ENCODE results near the gene PLLP. TPM values are rescaled to one million over a fixed set of nuclear protein-coding genes. Genes with fewer than 3 reads are reported as not detected.
A peak's percentile ranks its signal among the peaks of the same experiment; 100 is the strongest.

PLLP gene, protein sequence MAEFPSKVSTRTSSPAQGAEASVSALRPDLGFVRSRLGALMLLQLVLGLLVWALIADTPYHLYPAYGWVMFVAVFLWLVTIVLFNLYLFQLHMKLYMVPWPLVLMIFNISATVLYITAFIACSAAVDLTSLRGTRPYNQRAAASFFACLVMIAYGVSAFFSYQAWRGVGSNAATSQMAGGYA
- total RNA-seq (10 to 100 TPM in 3 of 4 donors, 1 to 10 TPM in 1; 6.3 to 13.8 (median 11.0) TPM), polyA plus RNA-seq (11.8 TPM)
- long read RNA-seq, donor 1, transcript PLLP-201 (4 exons, 1,512 nt): major isoform, 12 of 17 reads
- long read RNA-seq, donor 1, partial matches to known transcripts: 0 of 17 reads
- long read RNA-seq, donor 1, other reads (novel, unspliced or antisense): 5 of 17 reads
- long read RNA-seq, donor 2, transcript PLLP-201 (4 exons, 1,512 nt): major isoform, 6 of 10 reads
- long read RNA-seq, donor 2, partial matches to known transcripts: 2 of 10 reads
- long read RNA-seq, donor 2, other reads (novel, unspliced or antisense): 2 of 10 reads
- long read RNA-seq, donor 3, transcript PLLP-201 (4 exons, 1,512 nt): major isoform, 54 of 65 reads
- long read RNA-seq, donor 3, partial matches to known transcripts: 4 of 65 reads
- long read RNA-seq, donor 3, other reads (novel, unspliced or antisense): 7 of 65 reads
- long read RNA-seq, donor 4, transcript PLLP-201 (4 exons, 1,512 nt): major isoform, 7 of 7 reads
- long read RNA-seq, donor 4, partial matches to known transcripts: 0 of 7 reads
- long read RNA-seq, donor 4, other reads (novel, unspliced or antisense): 0 of 7 reads

DNA sequence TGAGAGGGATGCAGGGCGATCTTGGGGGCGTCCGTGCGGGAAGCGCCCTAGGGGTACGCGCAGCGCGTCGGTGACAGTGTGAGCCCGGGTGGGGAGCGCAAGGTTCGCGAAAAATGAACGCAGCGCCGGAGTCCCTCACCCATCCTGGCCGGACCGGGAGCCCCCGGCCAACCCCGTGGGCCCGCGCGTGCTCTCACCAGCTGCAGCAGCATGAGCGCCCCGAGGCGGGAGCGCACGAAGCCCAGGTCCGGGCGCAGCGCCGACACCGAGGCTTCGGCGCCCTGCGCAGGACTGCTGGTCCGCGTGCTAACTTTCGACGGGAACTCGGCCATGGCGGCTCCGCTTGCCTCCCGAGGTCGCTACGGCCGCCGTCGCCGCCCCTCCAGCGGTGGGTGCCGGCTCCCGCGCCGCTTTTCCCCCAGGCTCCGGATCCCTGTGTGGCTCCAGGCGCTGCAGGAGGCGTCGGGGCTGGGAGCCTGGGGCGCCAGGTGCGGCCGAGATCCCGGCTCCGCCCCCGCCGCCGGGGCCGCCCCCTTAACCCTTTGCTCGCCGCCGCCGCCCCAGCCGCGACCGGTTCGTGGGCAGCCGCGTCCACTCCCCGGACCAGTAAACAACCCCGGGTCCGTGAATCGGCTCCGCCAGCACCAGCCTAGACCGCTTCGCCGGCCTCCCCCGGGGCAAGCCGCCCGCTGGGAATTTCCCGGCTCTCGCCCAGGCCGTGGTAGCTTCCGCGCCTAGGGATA is at the start of gene PLLP:
Gene PLLP, minus strand, starts transcription at position 464 of the 743 bp plus-strand sequence. Its CDS starts 132 bp downstream, at position 332.
- peak; percentile 81 to 82 for ATAC-seq
- H3K27ac ChIP-seq (ENCODE audit: low read length): no peak within 1 kb of the TSS
- no peaks in the 10 kb centered on the region for H3K27me3 ChIP-seq (ENCODE audit: control insufficient read depth, insufficient read depth)
- peak; percentile 33 to 77 (median 67) for DNase-seq
- intact Hi-C loops (cut with DNase I): no loop called here
- H3K4me1 ChIP-seq (ENCODE audit: control insufficient read depth, insufficient read depth, low read length): no peaks in the 10 kb centered on the region
- WGBS: 2% methylated on average over 95 of the region's 95 CpGs
- no peaks in the 10 kb centered on the region for H3K9me3 ChIP-seq (ENCODE audit: control insufficient read depth, low read length)
- H3K4me3 ChIP-seq (ENCODE audit: low read length): peak within 1 kb of the TSS; percentile 44

DNA sequence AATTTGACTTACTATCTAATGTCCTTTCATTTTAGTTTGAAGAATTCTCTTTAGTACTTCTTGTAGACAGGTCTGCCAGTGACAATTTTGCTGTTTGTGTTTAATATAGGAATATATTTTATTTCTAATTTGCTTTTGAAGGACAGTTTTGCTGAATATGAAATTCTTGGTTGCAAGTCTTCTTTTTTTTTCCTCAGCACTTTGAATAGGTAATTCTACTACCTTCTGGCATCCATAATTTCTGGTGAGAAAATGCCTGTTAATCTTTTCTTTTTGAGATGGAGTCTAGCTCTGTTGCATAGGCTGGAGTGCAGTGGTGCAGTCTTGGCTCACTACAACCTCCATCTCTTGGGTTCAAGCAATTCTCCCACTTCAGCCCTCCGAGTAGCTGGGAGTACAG is 48.9 kb upstream of the PLLP start:
- ATAC-seq: no peak
- DNase-seq: no peak
- H3K27ac ChIP-seq (ENCODE audit: low read length): no peak overlapping the region
- intact Hi-C loops (cut with DNase I): no loop called here
- H3K9me3 ChIP-seq (ENCODE audit: control insufficient read depth, low read length): no peaks in the 10 kb centered on the region
- no peaks in the 10 kb centered on the region for H3K4me1 ChIP-seq (ENCODE audit: control insufficient read depth, insufficient read depth, low read length)
- no peaks in the 10 kb centered on the region for H3K27me3 ChIP-seq (ENCODE audit: control insufficient read depth, insufficient read depth)
- H3K4me3 ChIP-seq (ENCODE audit: low read length): no peak overlapping the region
- 96% methylated on average over 1 of the region's 1 CpG for WGBS

DNA sequence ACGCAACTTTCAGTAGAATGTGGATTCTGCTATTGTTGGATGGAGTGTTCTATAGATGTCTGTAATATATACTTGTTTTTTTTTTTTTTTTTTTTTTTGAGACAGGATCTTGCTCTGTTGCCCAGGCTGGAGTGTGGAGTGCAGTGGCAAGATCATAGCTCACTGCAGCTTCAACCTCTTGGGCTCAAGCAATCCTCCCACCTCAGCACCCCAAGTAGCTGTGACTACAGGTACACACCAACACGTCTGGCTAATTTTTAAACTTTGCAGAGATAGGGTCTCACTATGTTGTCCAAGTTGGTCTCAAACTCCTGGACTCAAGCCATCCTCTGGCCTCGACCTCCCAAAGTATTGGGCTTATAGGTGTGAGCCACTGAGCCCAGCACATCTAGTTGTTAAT is 46.9 kb upstream of the PLLP start:
- H3K27me3 ChIP-seq (ENCODE audit: control insufficient read depth, insufficient read depth): no peaks in the 10 kb centered on the region
- ATAC-seq: no peak
- no peaks in the 10 kb centered on the region for H3K9me3 ChIP-seq (ENCODE audit: control insufficient read depth, low read length)
- WGBS: 86% methylated on average over 3 of the region's 3 CpGs
- no peak for DNase-seq
- H3K4me1 ChIP-seq (ENCODE audit: control insufficient read depth, insufficient read depth, low read length): no peaks in the 10 kb centered on the region
- intact Hi-C loops (cut with DNase I): no loop called here
- no peak overlapping the region for H3K4me3 ChIP-seq (ENCODE audit: low read length)
- no peak overlapping the region for H3K27ac ChIP-seq (ENCODE audit: low read length)

DNA sequence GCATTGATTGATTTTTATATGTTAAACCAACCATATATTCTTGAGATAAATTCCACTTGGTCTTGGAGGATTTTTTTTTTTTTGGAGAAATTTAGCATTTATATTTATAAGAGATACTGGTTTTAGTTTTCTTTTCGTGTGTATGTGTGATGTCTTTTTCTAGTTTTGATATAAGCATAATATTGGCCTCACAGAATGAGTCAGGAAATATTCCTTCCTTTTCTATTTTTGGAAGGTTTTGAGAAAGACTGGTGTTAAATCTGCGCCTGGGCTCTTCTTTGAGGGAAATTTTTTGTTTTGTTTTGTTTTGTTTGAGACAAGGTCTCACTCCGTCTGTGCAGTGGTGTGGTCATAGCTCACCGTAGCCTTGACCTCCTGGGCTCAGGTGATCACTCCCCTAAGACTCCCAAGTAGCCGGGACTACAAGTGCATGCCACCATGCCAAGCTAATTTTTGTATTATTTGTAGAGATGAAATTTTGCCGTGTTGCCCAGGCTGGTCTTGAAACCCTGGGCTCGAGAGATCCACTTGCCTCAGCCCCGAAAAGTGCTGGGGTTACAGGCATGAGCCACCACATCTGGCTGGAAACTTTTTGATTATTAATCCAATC is 45.4 kb upstream of the PLLP start:
- DNase-seq: no peak
- no peak overlapping the region for H3K27ac ChIP-seq (ENCODE audit: low read length)
- no peak for ATAC-seq
- intact Hi-C loops (cut with DNase I): no loop called here
- H3K4me1 ChIP-seq (ENCODE audit: control insufficient read depth, insufficient read depth, low read length): no peaks in the 10 kb centered on the region
- H3K4me3 ChIP-seq (ENCODE audit: low read length): no peak overlapping the region
- H3K9me3 ChIP-seq (ENCODE audit: control insufficient read depth, low read length): no peaks in the 10 kb centered on the region
- WGBS: 68% methylated on average over 8 of the region's 8 CpGs
- H3K27me3 ChIP-seq (ENCODE audit: control insufficient read depth, insufficient read depth): no peaks in the 10 kb centered on the region

DNA sequence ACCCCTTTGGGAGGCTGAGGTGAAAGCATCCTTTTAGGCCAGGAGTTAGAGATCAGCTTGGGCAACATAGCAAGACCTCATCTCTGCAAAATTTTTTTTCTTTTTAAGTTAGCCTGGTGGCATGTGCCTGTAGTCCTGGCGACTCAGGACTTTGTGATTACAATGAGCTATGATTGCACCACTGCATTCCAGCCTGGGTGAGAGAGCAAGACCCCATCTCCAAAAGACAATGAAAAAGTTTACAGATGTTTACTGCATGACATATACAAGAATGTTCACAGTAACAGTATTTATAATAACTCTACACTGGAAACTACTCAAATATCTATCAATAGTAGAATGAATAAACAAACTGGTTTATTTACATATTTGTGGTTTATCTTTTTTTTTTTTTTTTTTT is 41.0 kb upstream of the PLLP start:
- no peak for ATAC-seq
- H3K9me3 ChIP-seq (ENCODE audit: control insufficient read depth, low read length): no peaks in the 10 kb centered on the region
- 81% methylated on average over 1 of the region's 1 CpG for WGBS
- no peak for DNase-seq
- no peak overlapping the region for H3K27ac ChIP-seq (ENCODE audit: low read length)
- no peak overlapping the region for H3K4me3 ChIP-seq (ENCODE audit: low read length)
- no peaks in the 10 kb centered on the region for H3K4me1 ChIP-seq (ENCODE audit: control insufficient read depth, insufficient read depth, low read length)
- intact Hi-C loops (cut with DNase I): no loop called here
- no peaks in the 10 kb centered on the region for H3K27me3 ChIP-seq (ENCODE audit: control insufficient read depth, insufficient read depth)

DNA sequence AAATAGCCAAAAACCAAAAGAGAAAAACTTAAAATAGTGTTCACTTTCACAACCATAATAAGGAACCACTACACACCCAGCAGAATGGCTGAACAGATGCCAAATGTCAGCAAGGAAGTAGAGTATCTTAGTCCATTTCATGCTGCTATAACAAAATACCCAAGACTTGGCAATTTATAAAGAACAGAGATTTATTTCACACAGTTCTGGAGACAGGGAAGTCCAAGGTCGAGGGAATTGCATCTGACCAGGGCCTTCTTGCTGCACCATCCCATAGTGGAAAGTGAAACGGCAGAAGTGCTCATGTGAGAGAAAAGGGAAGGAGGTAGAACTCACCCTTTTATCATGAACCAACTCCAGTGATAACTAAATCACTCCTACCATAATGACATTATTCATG is 40.3 kb upstream of the PLLP start:
- DNase-seq (no peak), ATAC-seq (no peak)
- Histone ChIP-seq H3K27ac (ENCODE audit: low read length) (no peak overlapping the region), H3K4me1 (ENCODE audit: control insufficient read depth, insufficient read depth, low read length) (no peaks in the 10 kb centered on the region), H3K9me3 (ENCODE audit: control insufficient read depth, low read length) (no peaks in the 10 kb centered on the region), H3K4me3 (ENCODE audit: low read length) (no peak overlapping the region), H3K27me3 (ENCODE audit: control insufficient read depth, insufficient read depth) (no peaks in the 10 kb centered on the region)
- 64% methylated on average over 2 of the region's 2 CpGs for WGBS
- intact Hi-C loops (cut with DNase I): no loop called here

DNA sequence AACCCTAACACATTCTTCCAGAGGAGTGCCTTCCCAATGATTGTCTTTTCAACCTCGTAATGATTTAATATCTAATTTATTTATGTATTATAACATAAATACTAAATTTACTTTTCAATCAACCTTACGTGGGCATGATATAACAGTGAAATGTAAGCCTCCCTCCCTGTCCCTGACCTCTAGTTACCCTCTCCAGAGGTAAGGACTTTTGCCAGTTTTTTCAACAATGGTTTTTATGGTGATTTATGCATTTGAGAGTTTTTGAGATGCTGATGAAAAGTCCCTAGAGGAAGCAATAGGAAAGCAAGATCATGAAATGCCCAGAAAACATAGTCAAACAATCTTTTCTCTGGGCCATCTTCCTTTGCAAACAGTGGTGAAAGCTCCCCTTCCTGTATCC is 35.2 kb upstream of the PLLP start:
- Histone ChIP-seq H3K9me3 (ENCODE audit: control insufficient read depth, low read length) (no peaks in the 10 kb centered on the region), H3K27ac (ENCODE audit: low read length) (no peak overlapping the region), H3K27me3 (ENCODE audit: control insufficient read depth, insufficient read depth) (no peaks in the 10 kb centered on the region), H3K4me1 (ENCODE audit: control insufficient read depth, insufficient read depth, low read length) (peaks cover 9% of the 10 kb centered on the region), H3K4me3 (ENCODE audit: low read length) (no peak overlapping the region)
- ATAC-seq: no peak
- WGBS: 74% methylated on average over 2 of the region's 2 CpGs
- intact Hi-C loops (cut with DNase I): no loop called here
- DNase-seq: no peak

DNA sequence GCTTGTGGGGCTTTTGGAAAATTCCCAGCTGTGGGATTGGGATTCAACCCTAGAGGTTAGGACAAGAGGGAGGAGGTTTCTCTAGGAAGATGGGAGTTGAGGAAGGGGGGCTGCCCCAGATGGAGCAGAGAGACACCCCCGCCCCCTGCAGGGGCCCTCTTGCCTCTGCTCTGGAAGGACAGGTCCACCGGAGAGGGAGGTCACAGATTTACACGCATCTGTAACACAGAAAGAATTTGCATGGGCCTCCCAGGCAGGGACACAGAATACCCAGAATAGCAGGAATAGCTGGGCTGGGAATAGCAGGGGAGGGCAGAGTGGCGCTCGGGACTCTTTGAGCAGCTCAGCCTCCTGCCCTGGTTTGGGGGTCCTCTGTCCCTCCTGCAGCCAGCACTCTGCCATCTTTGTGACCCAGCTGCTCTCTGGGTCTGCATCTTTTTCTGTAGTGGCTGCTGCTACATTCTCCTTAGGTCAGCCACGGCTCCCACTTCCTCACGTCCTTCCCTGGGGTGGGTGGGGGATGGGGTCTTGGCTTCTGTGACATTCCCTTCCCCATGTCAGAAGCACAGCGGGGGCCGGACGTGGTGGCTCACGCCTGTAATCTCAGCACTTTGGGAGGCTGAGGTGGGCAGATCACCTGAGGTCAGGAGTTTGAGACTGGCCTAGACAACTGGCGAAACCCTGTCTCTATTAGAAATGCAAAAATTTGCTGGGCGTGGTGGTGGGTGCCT is 33.9 kb upstream of the PLLP start:
- Histone ChIP-seq H3K27me3 (ENCODE audit: control insufficient read depth, insufficient read depth) (no peaks in the 10 kb centered on the region), H3K9me3 (ENCODE audit: control insufficient read depth, low read length) (no peaks in the 10 kb centered on the region), H3K27ac (ENCODE audit: low read length) (no peak overlapping the region), H3K4me3 (ENCODE audit: low read length) (no peak overlapping the region), H3K4me1 (ENCODE audit: control insufficient read depth, insufficient read depth, low read length) (peaks cover 9% of the 10 kb centered on the region)
- ATAC-seq (peak in 1 of 2 donors; percentile 28), DNase-seq (no peak)
- WGBS: 53% methylated on average over 13 of the region's 13 CpGs
- intact Hi-C loops (cut with DNase I): no loop called here

DNA sequence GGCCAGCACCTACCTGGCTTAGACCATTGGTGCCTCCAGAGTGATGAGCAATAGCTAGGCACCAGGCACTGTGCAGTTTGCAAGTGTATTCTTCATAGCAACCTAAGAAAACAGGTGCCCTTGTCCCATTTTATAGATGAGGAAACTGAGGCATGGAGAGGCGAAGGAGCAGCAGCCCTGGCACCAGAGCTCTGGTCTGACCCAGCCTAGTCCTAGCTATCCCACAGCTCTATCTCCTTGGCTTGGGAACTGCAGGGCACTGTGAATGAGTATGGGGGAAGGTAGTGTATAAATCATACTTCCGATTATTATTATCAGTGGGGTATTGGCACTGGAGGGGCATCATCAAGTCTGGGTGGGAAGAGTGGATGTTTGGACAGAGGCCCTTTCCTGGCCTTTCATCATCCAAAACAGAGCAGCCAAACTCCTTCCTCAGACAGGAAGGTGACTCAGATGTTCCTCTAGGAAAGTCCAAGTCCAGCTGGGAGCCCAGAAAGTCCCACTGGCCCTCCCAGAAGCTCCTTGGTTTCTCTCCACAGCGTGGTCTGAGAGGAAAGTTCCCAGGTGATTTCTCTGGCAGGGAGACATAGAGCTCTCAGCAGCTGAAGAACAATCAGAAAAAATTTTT is 32.0 kb upstream of the PLLP start:
- Histone ChIP-seq H3K27me3 (ENCODE audit: control insufficient read depth, insufficient read depth) (no peaks in the 10 kb centered on the region), H3K9me3 (ENCODE audit: control insufficient read depth, low read length) (no peaks in the 10 kb centered on the region), H3K4me3 (ENCODE audit: low read length) (no peak overlapping the region), H3K4me1 (ENCODE audit: control insufficient read depth, insufficient read depth, low read length) (peaks cover 9% of the 10 kb centered on the region), H3K27ac (ENCODE audit: low read length) (peak overlapping the region; percentile 84)
- intact Hi-C loops (cut with DNase I): no loop called here
- DNase-seq: peak in 1 of 3 donors; percentile 65
- 56% methylated on average over 3 of the region's 3 CpGs for WGBS
- peak; percentile 83 to 92 for ATAC-seq

DNA sequence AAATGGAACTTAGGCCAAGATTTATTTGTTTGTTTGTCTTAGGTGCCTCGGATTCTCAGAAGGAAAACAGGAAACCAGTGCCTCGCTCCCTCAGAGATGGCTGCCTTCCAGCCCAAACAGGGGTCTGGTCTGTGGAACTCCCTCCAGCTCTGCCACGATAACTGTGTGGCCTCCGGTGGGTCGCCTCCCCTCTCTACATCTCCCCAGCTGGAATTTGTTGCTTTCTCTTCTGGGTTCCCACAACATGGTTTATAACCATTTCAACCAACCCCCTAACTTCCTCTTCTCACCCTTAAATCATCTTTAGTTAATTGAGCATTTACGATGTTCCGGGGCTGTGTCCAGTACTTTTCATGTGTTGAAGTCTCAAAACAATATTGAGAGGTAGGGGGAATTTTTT is 30.9 kb upstream of the PLLP start:
- intact Hi-C loops (cut with DNase I): no loop called here
- ATAC-seq (no peak), DNase-seq (no peak)
- no peaks in the 10 kb centered on the region for H3K27me3 ChIP-seq (ENCODE audit: control insufficient read depth, insufficient read depth)
- H3K4me1 ChIP-seq (ENCODE audit: control insufficient read depth, insufficient read depth, low read length): peaks cover 9% of the 10 kb centered on the region
- WGBS: 43% methylated on average over 7 of the region's 7 CpGs
- no peak overlapping the region for H3K4me3 ChIP-seq (ENCODE audit: low read length)
- no peaks in the 10 kb centered on the region for H3K9me3 ChIP-seq (ENCODE audit: control insufficient read depth, low read length)
- H3K27ac ChIP-seq (ENCODE audit: low read length): no peak overlapping the region
